Nephron (organoid): ENCODE data around the gene SGTB.
"Not testable (repeated sequence)": the region's sequence is repeated elsewhere in the genome, so short reads cannot be mapped to it uniquely, and the experiment has no call there.

ENCODE experiments used
- H3K27ac Mint-ChIP-seq, 3 experiments: 2 replicates each; pipeline ENCODE4 v1.8.0; 2020; ENCODE audit warnings: mixed read lengths in 3 of 3, mild to moderate bottlenecking in 2 of 3, moderate library complexity in 1 of 3
- H3K27me3 Mint-ChIP-seq: 2 replicates; pipeline ENCODE4 v1.8.0; 2021; ENCODE audit warnings: low read depth, mild to moderate bottlenecking, moderate library complexity, mixed read lengths
- H3K36me3 Mint-ChIP-seq: 2 replicates; pipeline ENCODE4 v1.8.0; 2020; ENCODE audit warnings: low read depth, mixed read lengths
- H3K4me1 Mint-ChIP-seq: 2 replicates; pipeline ENCODE4 v1.8.0; 2020; ENCODE audit warnings: mixed read lengths
- H3K4me3 Mint-ChIP-seq, 3 experiments: 2 replicates each; pipeline ENCODE4 v1.8.0; 2020; ENCODE audit warnings: mild to moderate bottlenecking in 3 of 3, mixed read lengths in 3 of 3, moderate library complexity in 2 of 3
- H3K9me3 Mint-ChIP-seq: 2 replicates; pipeline ENCODE4 v1.8.0; 2020; ENCODE audit warnings: mixed read lengths
- TF ChIP-seq, protein P1 (sequence below), 3 experiments: fragments of 200-600 bp; sonication (generic); IDR thresholded peaks; one replicate each; pipeline ENCODE4 v1.5.0; 2021; ENCODE audit warnings: antibody characterized with exemption in 3 of 3; ENCODE audit not compliant: unreplicated experiment in 3 of 3

The SGTB gene

GRCh38 chr5:65738305-65738704 lies 16.4 kb upstream of the SGTB start:
- H3K4me3 Mint-ChIP-seq = no peak overlapping the region
- H3K36me3 Mint-ChIP-seq = peaks cover 11% of the 10 kb centered on the region
- H3K27ac Mint-ChIP-seq = no peak overlapping the region
- H3K9me3 Mint-ChIP-seq = no peaks in the 10 kb centered on the region
- TF ChIP-seq, protein P1, sequence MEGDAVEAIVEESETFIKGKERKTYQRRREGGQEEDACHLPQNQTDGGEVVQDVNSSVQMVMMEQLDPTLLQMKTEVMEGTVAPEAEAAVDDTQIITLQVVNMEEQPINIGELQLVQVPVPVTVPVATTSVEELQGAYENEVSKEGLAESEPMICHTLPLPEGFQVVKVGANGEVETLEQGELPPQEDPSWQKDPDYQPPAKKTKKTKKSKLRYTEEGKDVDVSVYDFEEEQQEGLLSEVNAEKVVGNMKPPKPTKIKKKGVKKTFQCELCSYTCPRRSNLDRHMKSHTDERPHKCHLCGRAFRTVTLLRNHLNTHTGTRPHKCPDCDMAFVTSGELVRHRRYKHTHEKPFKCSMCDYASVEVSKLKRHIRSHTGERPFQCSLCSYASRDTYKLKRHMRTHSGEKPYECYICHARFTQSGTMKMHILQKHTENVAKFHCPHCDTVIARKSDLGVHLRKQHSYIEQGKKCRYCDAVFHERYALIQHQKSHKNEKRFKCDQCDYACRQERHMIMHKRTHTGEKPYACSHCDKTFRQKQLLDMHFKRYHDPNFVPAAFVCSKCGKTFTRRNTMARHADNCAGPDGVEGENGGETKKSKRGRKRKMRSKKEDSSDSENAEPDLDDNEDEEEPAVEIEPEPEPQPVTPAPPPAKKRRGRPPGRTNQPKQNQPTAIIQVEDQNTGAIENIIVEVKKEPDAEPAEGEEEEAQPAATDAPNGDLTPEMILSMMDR (IDR thresholded peaks at IDR 0.05; ENCODE audit: unreplicated experiment in 3 of 3) = no peak
- H3K27me3 Mint-ChIP-seq = no peaks in the 10 kb centered on the region
- no peaks in the 10 kb centered on the region for H3K4me1 Mint-ChIP-seq

DNA sequence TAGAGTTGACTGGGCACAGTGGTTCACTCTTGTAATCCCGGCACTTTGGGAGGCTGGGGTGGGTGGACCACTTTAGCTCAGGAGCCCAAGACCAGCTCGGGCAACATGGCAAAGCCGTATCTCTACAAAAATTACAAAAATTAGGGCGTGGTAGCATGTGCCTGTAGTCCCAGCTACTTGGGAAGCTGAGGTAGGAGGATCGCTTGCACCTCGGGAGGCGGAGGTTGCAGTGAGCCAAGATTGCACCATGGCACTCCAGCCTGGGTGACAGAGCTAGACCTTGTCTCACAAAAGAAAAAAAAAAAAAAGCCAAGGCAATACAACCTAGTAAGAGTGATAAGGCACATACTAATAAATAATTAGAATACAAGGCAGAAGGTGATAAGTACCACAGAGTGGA lies 15.9 kb upstream of the SGTB start:
- no peak overlapping the region for H3K27ac Mint-ChIP-seq
- H3K27me3 Mint-ChIP-seq = no peaks in the 10 kb centered on the region
- TF ChIP-seq, protein P1 (IDR thresholded peaks at IDR 0.05; ENCODE audit: unreplicated experiment in 3 of 3) = no peak
- H3K36me3 Mint-ChIP-seq = peaks cover 11% of the 10 kb centered on the region
- no peaks in the 10 kb centered on the region for H3K4me1 Mint-ChIP-seq
- H3K4me3 Mint-ChIP-seq = no peak overlapping the region
- H3K9me3 Mint-ChIP-seq = no peaks in the 10 kb centered on the region

DNA sequence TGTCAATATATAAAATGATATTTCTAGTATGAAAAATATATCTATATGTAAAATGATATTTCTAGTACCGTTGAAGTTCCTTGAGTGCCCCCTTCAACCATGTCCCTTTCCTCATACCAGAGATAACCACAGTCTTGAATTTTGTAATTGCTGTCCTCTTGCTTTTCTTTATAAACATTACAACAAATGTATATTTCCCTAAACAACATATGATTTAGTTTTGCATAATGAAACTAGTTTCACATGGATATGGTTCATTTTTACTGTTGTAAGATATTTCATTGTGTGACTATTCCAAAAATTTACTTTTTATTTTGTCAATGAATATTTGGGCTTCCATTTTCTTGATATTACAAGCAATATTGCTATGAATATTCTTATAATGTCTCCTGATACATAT lies 14.1 kb upstream of the SGTB start:
- Mint-ChIP-seq H3K9me3 (no peaks in the 10 kb centered on the region), H3K27ac (no peak overlapping the region), H3K27me3 (no peaks in the 10 kb centered on the region), H3K4me1 (no peaks in the 10 kb centered on the region), H3K36me3 (peaks cover 20% of the 10 kb centered on the region), H3K4me3 (no peak overlapping the region)
- TF ChIP-seq, protein P1 (IDR thresholded peaks at IDR 0.05; ENCODE audit: unreplicated experiment in 3 of 3) = no peak

- Mint-ChIP-seq H3K4me1 (no peaks in the 10 kb centered on the region), H3K27me3 (no peaks in the 10 kb centered on the region), H3K4me3 (no peak overlapping the region), H3K27ac (no peak overlapping the region), H3K36me3 (peaks cover 22% of the 10 kb centered on the region), H3K9me3 (no peaks in the 10 kb centered on the region)
- TF ChIP-seq, protein P1 (IDR thresholded peaks at IDR 0.05; ENCODE audit: unreplicated experiment in 3 of 3) = no peak
Measured at GRCh38 chr5:65734921-65735320, 13.0 kb upstream of the SGTB start.

- not testable (repeated sequence) for H3K27me3 Mint-ChIP-seq, H3K9me3 Mint-ChIP-seq, H3K4me1 Mint-ChIP-seq, H3K27ac Mint-ChIP-seq, H3K4me3 Mint-ChIP-seq
- H3K36me3 Mint-ChIP-seq = peaks cover 21% of the 10 kb centered on the region
Measured at GRCh38 chr5:65734196-65734775, 12.4 kb upstream of the SGTB start.

DNA sequence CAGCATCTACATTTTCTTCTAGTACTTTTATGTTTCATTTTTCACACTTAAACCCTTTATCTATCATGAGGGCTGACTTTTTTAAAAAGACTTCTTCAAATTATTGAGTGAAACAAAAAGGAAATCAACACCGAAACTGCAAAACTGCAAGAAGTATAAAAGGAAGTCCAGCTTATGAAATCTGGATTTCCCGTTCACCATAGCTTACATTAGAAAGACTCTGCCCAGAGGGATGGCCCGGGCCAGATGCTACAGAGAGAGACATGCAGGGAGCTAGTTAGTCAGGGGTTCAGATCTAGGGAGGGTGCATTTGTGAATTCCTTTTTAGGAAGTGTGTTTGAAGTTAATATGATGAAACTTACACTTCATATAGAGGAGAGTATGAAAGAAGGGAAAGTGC lies 10.1 kb upstream of the SGTB start:
- H3K36me3 Mint-ChIP-seq = peaks cover 17% of the 10 kb centered on the region
- H3K4me1 Mint-ChIP-seq, H3K27ac Mint-ChIP-seq, H3K27me3 Mint-ChIP-seq, H3K9me3 Mint-ChIP-seq, H3K4me3 Mint-ChIP-seq: not testable (repeated sequence)

DNA sequence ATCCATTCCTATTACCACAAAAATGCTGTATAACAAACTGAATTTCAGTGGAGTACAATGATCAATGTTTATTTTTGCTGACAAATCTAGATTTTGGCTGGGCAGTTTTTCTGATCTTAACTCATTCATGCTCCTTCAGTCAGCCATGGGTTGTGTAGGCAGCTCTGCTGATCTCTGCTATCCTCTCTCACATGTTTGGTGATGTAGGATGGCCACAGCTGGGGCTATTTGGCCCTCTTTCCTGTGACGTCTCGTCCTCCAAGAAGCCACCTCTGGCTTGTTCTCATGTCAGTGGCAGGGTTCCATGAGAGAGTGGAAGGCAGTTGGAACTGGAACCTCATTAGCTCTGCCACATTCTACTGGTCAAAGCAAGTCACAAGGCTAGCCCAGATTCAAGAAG lies 9.0 kb upstream of the SGTB start:
- Mint-ChIP-seq H3K27me3 (no peaks in the 10 kb centered on the region), H3K36me3 (peaks cover 17% of the 10 kb centered on the region), H3K27ac (no peak overlapping the region), H3K4me3 (no peak overlapping the region), H3K9me3 (no peaks in the 10 kb centered on the region), H3K4me1 (no peaks in the 10 kb centered on the region)
- TF ChIP-seq, protein P1 (IDR thresholded peaks at IDR 0.05; ENCODE audit: unreplicated experiment in 3 of 3) = no peak
